A673 (cell line): ENCODE data around the gene CPLX4. TPM values are rescaled to one million over a fixed set of nuclear protein-coding genes. Genes with fewer than 3 reads are reported as not detected.

Experiments used
- BruUV-seq: library from RNA; stranded (reverse); fragments of 400-500 nt; replicated peaks from 2 replicates; lab custom pipeline; 2021; lab: Mats Ljungman, UMichigan
- CTCF ChIA-PET: fragments of 300-600 bp; sonication (Branson Sonifier 250); formaldehyde crosslinking; loops from one replicate; lab custom pipeline; 2022; ENCODE audit warnings: antibody characterized with exemption; lab: Charles Lee
- POLR2A ChIA-PET: fragments of 300-600 bp; sonication (Branson Sonifier 250); formaldehyde crosslinking; loops from one replicate; lab custom pipeline; 2022; ENCODE audit warnings: antibody characterized with exemption; ENCODE audit not compliant: low non-redundant PET; lab: Charles Lee
- DNase-seq: peaks from one replicate; pipeline ENCODE4 v3.0.0-alpha.2; 2015; ENCODE audit warnings: low spot score
- H3K27ac ChIP-seq: fragments of 200-600 bp; sonication (generic); 2 replicates; pipeline ENCODE4 v1.5.1; 2016; ENCODE audit warnings: mixed run types, low read depth, mild to moderate bottlenecking, mixed read lengths, antibody characterized with exemption, low read length; ENCODE audit not compliant: poor library complexity, severe bottlenecking
- H3K27me3 ChIP-seq: fragments of 200-600 bp; sonication (generic); replicated peaks from 2 replicates; pipeline ENCODE4 v1.6.1; 2017; ENCODE audit warnings: mixed run types, low read depth, mild to moderate bottlenecking, mixed read lengths, antibody characterized with exemption, low read length; ENCODE audit not compliant: insufficient read depth, poor library complexity
- H3K36me3 ChIP-seq: fragments of 200-600 bp; sonication (generic); 2 replicates; pipeline ENCODE4 v1.6.1; 2016; ENCODE audit warnings: mixed run types, mild to moderate bottlenecking, mixed read lengths, antibody characterized with exemption, low read length; ENCODE audit not compliant: insufficient read depth, poor library complexity, severe bottlenecking
- H3K4me1 ChIP-seq: fragments of 200-600 bp; sonication (generic); 2 replicates; pipeline ENCODE4 v1.6.1; 2017; ENCODE audit warnings: mixed run types, mild to moderate bottlenecking, mixed read lengths, antibody characterized with exemption, low read length; ENCODE audit not compliant: insufficient read depth, poor library complexity, severe bottlenecking
- H3K4me3 ChIP-seq: fragments of 200-600 bp; sonication (generic); 2 replicates; pipeline ENCODE4 v1.5.1; 2016; ENCODE audit warnings: low read depth, mixed run types, mild to moderate bottlenecking, mixed read lengths, low read length; ENCODE audit not compliant: poor library complexity, severe bottlenecking
- H3K9me3 ChIP-seq: fragments of 200-600 bp; sonication (generic); 2 replicates; pipeline ENCODE4 v1.6.1; 2016; ENCODE audit warnings: mixed run types, low read depth, mild to moderate bottlenecking, mixed read lengths, antibody characterized with exemption, low read length; ENCODE audit not compliant: poor library complexity, severe bottlenecking
- EZH2 ChIP-seq: fragments of 200-600 bp; sonication (generic); IDR thresholded peaks from 2 replicates; pipeline ENCODE4 v1.6.1; 2017; ENCODE audit warnings: borderline replicate concordance, low read depth, mild to moderate bottlenecking, mixed read lengths, antibody characterized with exemption, low read length; ENCODE audit not compliant: poor library complexity, severe bottlenecking
- intact Hi-C: fragments of 100-400 bp; cut with micrococcal nuclease; formaldehyde crosslinking; loops from one replicate; pipeline ENCODE4 v1.10.0; 2022; ENCODE audit not compliant: unreplicated experiment
- total RNA-seq: library from RNA; stranded (reverse); gene quantifications from 2 replicates; pipeline ENCODE4 v1.2.3, GENCODE V29; 2021
- TF ChIP-seq, protein P1 (sequence below): fragments of 300-800, 200-600 bp; sonication (generic); conservative IDR thresholded peaks from 2 replicates; pipeline ENCODE4 v1.5.1; 2017; ENCODE audit warnings: low read depth, mild to moderate bottlenecking, antibody characterized with exemption, low read length, moderate library complexity, mixed read lengths

Gene CPLX4
- total RNA-seq, 1 experiment from 2014 or later, result not detected

DNA sequence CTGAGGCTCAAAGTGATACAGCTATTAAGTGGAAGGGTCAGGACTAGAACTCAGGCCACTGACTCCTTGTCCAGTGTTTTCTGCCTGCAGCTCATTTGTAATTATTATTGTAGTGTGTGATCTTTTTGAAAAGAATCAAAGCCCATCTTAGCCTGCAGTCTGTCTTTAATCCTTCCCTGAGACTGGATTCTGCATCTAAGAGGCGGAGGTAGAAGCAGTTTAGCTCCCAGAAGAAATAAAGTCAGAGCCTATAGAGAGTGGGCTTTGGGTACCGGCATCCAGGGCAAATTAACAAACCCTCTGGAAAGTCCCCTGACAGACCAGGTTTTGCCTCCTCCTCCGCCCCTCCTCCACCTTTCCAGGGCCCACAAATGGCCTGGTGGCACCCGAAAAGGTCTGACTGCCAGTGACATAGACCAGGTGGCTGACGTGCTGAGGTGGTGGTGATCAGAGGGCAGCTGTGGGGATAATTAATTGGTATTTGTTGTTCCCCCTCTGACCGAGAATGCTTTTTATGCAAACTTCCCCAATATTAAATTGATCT lies 43.0 kb downstream of the CPLX4 start:
- ChIA-PET CTCF (interaction anchor here (0.6 kb wide), 1 partner anchor 33 kb away, joined by 4 read pairs; no protein-coding TSS in a partner anchor), POLR2A (no interaction called here)
- no peaks in the 10 kb centered on the region for H3K36me3 ChIP-seq
- peaks cover 10% of the 10 kb centered on the region for H3K4me1 ChIP-seq
- H3K4me3 ChIP-seq, result no peak overlapping the region
- DNase-seq, result no peak
- TF ChIP-seq, protein P1, sequence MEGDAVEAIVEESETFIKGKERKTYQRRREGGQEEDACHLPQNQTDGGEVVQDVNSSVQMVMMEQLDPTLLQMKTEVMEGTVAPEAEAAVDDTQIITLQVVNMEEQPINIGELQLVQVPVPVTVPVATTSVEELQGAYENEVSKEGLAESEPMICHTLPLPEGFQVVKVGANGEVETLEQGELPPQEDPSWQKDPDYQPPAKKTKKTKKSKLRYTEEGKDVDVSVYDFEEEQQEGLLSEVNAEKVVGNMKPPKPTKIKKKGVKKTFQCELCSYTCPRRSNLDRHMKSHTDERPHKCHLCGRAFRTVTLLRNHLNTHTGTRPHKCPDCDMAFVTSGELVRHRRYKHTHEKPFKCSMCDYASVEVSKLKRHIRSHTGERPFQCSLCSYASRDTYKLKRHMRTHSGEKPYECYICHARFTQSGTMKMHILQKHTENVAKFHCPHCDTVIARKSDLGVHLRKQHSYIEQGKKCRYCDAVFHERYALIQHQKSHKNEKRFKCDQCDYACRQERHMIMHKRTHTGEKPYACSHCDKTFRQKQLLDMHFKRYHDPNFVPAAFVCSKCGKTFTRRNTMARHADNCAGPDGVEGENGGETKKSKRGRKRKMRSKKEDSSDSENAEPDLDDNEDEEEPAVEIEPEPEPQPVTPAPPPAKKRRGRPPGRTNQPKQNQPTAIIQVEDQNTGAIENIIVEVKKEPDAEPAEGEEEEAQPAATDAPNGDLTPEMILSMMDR, result no peak
- no peak for TF ChIP-seq EZH2
- no peak overlapping the region for H3K27ac ChIP-seq
- no peaks in the 10 kb centered on the region for H3K9me3 ChIP-seq
- H3K27me3 ChIP-seq, result no peaks in the 10 kb centered on the region
- intact Hi-C loops, result no loop called here
- no TSS peak for BruUV-seq

DNA sequence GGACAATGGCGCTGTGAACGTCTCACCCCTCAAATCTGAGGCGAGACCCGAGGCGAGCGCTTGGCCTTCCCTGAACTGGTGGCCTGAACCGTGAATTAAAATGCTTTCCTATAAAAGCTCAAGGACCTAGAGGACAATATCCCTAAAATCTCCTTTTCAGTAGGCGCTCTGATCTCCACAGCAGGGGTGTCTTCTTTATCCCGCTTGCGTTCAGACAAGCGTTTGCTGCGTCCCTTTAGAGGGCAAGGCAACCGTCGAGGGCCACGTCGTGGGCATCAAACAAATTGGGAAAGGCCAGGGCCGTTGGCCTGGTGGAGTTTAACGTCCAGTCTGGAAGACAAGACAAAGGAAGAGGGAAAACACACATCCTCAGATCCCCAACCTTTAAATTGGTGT lies 43.9 kb downstream of the CPLX4 start:
- no peak for DNase-seq
- TF ChIP-seq EZH2, result no peak
- TF ChIP-seq, protein P1, result no peak
- Histone ChIP-seq H3K27ac (no peak overlapping the region), H3K4me1 (peaks cover 19% of the 10 kb centered on the region), H3K4me3 (no peak overlapping the region), H3K36me3 (no peaks in the 10 kb centered on the region), H3K9me3 (no peaks in the 10 kb centered on the region), H3K27me3 (no peaks in the 10 kb centered on the region)
- intact Hi-C loops, result no loop called here
- no TSS peak for BruUV-seq
- CTCF ChIA-PET, result no interaction called here
- POLR2A ChIA-PET, result no interaction called here

DNA sequence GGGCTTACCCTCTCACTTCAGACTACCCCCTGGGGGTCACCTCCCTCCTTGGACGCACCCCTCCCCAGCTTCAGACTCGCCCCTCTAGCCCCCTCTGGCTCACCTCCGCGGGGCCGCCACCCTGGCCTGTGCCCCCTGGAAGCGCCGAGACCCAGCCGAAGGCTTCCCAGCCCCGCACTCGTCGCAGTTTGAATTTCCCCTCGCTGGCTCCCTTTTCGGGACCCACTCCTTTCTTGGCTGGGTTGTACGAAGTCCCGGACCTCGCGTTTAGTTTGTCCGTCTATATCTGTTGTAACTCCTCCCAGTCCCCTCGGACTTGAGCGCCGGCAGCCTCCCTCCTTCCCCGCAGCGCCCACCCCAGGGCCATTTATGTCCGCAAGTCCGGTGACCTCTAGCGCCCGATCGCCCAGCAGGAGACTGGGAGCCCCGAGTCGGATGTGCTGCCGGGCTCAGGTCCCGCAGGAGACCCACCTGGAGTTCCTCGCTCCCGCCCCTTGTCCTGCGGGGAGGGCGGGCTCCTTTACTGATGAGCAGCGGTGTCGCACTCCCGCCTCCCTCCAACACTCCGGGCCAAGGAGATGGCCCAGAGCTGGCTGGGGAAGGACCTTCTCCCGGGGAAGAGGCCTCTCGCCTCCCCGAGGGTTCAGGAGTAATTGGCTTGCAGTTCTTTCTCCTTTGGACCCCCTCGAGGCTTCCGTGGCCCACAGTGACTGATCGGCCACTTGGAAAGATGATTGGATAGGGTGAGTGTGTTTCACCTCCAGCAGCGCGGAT lies 44.5 kb downstream of the CPLX4 start:
- no TSS peak for BruUV-seq
- no peaks in the 10 kb centered on the region for H3K27me3 ChIP-seq
- H3K27ac ChIP-seq, result no peak overlapping the region
- ChIA-PET POLR2A (no interaction called here), CTCF (interaction anchor here (1.0 to 1.5 kb wide), 2 partner anchors 10 to 34 kb away, joined by 5 to 15 read pairs; no protein-coding TSS in a partner anchor)
- intact Hi-C loops, result no loop called here
- H3K9me3 ChIP-seq, result no peaks in the 10 kb centered on the region
- DNase-seq, result no peak
- peaks cover 19% of the 10 kb centered on the region for H3K4me1 ChIP-seq
- H3K36me3 ChIP-seq, result no peaks in the 10 kb centered on the region
- TF ChIP-seq, protein P1, result 0 out of 2 replicates have a peak, but pooled peaks have one; percentile 22
- no peak for TF ChIP-seq EZH2
- peak overlapping the region; percentile 81 for H3K4me3 ChIP-seq
